AG10803 (cell line): ENCODE measurements around the gene SSH3.
A peak's percentile ranks its signal among the peaks of the same experiment; 100 is the strongest.

Experiments
- DNase-seq: peaks from one replicate; pipeline ENCODE4 v3.0.0; 2010; ENCODE audit warnings: low read depth
- H3K4me3 ChIP-seq: 2 replicates; pipeline ENCODE4 v1.5.1; 2011; ENCODE audit warnings: mild to moderate bottlenecking, low read length, control low read depth
- CTCF ChIP-seq: conservative IDR thresholded peaks from 2 replicates; pipeline ENCODE4 v1.5.1; 2011; ENCODE audit warnings: mild to moderate bottlenecking, low read length, control low read depth, inconsistent platforms

Gene SSH3

GRCh38 chr11:67349036-67349435, 45.7 kb downstream of the SSH3 start:
- no peak overlapping the region for H3K4me3 ChIP-seq
- no peak for DNase-seq
- no peak for TF ChIP-seq CTCF

GRCh38 chr11:67349457-67349856, 46.1 kb downstream of the SSH3 start:
- H3K4me3 ChIP-seq, result no peak overlapping the region
- DNase-seq, result no peak
- TF ChIP-seq CTCF, result no peak

GRCh38 chr11:67349928-67350465, 46.7 kb downstream of the SSH3 start:
- no peak for DNase-seq
- TF ChIP-seq CTCF, result no peak
- no peak overlapping the region for H3K4me3 ChIP-seq

GRCh38 chr11:67351275-67352005, 48.1 kb downstream of the SSH3 start:
- peak; percentile 81 for DNase-seq
- TF ChIP-seq CTCF, result peak; percentile 93
- H3K4me3 ChIP-seq, result peak overlapping the region; percentile 29

GRCh38 chr11:67352546-67353316, 49.4 kb downstream of the SSH3 start:
- no peak for TF ChIP-seq CTCF

GRCh38 chr11:67353317-67354074, 50.2 kb downstream of the SSH3 start, which contains the start of gene POLD4:
TSS of gene POLD4 (minus strand) at chr11:67353546. CDS start at chr11:67353399, 147 bp downstream.
- no peak for TF ChIP-seq CTCF
- peak; percentile 96 for DNase-seq
- peak within 1 kb of the TSS; percentile 76 for H3K4me3 ChIP-seq

More at GRCh38 chr11:67352546-67353316, 49.4 kb downstream of the SSH3 start:
- peak; percentile 28 for DNase-seq
- H3K4me3 ChIP-seq, result peak overlapping the region; percentile 76
